Measurements from ENCODE around the gene PDE1A.
"Not testable (repeated sequence)": the region's sequence is repeated elsewhere in the genome, so short reads cannot be mapped to it uniquely, and the experiment has no call there.

The PDE1A gene

GRCh38 chr2:182291296-182291695, 135.5 kb downstream of the PDE1A start:
- DNase-seq (ENCODE audit: extremely low spot score, insufficient read length, low read depth), result no peak
- no peak for FAIRE-seq

- DNase-seq (ENCODE audit: extremely low spot score, insufficient read length, low read depth) (no peak), FAIRE-seq (no peak)
Measured at GRCh38 chr2:182283512-182283911, 143.3 kb downstream of the PDE1A start.

- no peak for FAIRE-seq
Measured at GRCh38 chr2:182281276-182281675, 145.6 kb downstream of the PDE1A start.

GRCh38 chr2:182280118-182280517, 146.7 kb downstream of the PDE1A start:
- DNase-seq (ENCODE audit: extremely low spot score, insufficient read length, low read depth) (no peak), FAIRE-seq (no peak)

More at GRCh38 chr2:182281276-182281675, 145.6 kb downstream of the PDE1A start:
- DNase-seq (ENCODE audit: extremely low spot score, insufficient read length, low read depth), result no peak

GRCh38 chr2:182276662-182277061, 150.2 kb downstream of the PDE1A start:
- not testable (repeated sequence) for FAIRE-seq

GRCh38 chr2:182267971-182268370, 158.9 kb downstream of the PDE1A start:
- no peak for DNase-seq (ENCODE audit: extremely low spot score, insufficient read length, low read depth)
- FAIRE-seq, result no peak

More at GRCh38 chr2:182276662-182277061, 150.2 kb downstream of the PDE1A start:
- DNase-seq (ENCODE audit: extremely low spot score, insufficient read length, low read depth), result not testable (repeated sequence)

GRCh38 chr2:182266909-182267308, 159.9 kb downstream of the PDE1A start:
- DNase-seq (ENCODE audit: extremely low spot score, insufficient read length, low read depth), result no peak
- FAIRE-seq, result no peak

GRCh38 chr2:182265718-182266117, 161.1 kb downstream of the PDE1A start:
- DNase-seq (ENCODE audit: extremely low spot score, insufficient read length, low read depth) (no peak), FAIRE-seq (no peak)

- no peak for FAIRE-seq
Measured at GRCh38 chr2:182261860-182262387, 164.9 kb downstream of the PDE1A start.

GRCh38 chr2:182259629-182260150, 167.1 kb downstream of the PDE1A start:
- FAIRE-seq, result no peak
- DNase-seq (ENCODE audit: extremely low spot score, insufficient read length, low read depth), result no peak

More at GRCh38 chr2:182261860-182262387, 164.9 kb downstream of the PDE1A start:
- DNase-seq (ENCODE audit: extremely low spot score, insufficient read length, low read depth), result no peak

GRCh38 chr2:182252534-182252933, 174.3 kb downstream of the PDE1A start:
- no peak for FAIRE-seq
- DNase-seq (ENCODE audit: extremely low spot score, insufficient read length, low read depth), result no peak

GRCh38 chr2:182248898-182249297, 177.9 kb downstream of the PDE1A start:
- DNase-seq (ENCODE audit: extremely low spot score, insufficient read length, low read depth), result no peak
- FAIRE-seq, result no peak

- FAIRE-seq, result no peak
- DNase-seq (ENCODE audit: extremely low spot score, insufficient read length, low read depth), result no peak
Measured at GRCh38 chr2:182248362-182248761, 178.5 kb downstream of the PDE1A start.

- no peak for DNase-seq (ENCODE audit: extremely low spot score, insufficient read length, low read depth)
- no peak for FAIRE-seq
Measured at GRCh38 chr2:182247831-182248230, 179.0 kb downstream of the PDE1A start.

- FAIRE-seq (no peak), DNase-seq (ENCODE audit: extremely low spot score, insufficient read length, low read depth) (no peak)
Measured at GRCh38 chr2:182245963-182246362, 180.9 kb downstream of the PDE1A start.

- FAIRE-seq, result no peak
- DNase-seq (ENCODE audit: extremely low spot score, insufficient read length, low read depth), result no peak
Measured at GRCh38 chr2:182242609-182243008, 184.2 kb downstream of the PDE1A start.

GRCh38 chr2:182241936-182242335, 184.9 kb downstream of the PDE1A start:
- FAIRE-seq (no peak), DNase-seq (ENCODE audit: extremely low spot score, insufficient read length, low read depth) (no peak)

- peak; percentile 92 for FAIRE-seq
- peak; percentile 37 for DNase-seq (ENCODE audit: extremely low spot score, insufficient read length, low read depth)
Measured at GRCh38 chr2:182240862-182241371, 185.9 kb downstream of the PDE1A start.

- DNase-seq (ENCODE audit: extremely low spot score, insufficient read length, low read depth) (no peak), FAIRE-seq (no peak)
Measured at GRCh38 chr2:182230561-182230960, 196.3 kb downstream of the PDE1A start.

- FAIRE-seq (no peak), DNase-seq (ENCODE audit: extremely low spot score, insufficient read length, low read depth) (no peak)
Measured at GRCh38 chr2:182229297-182229696, 197.5 kb downstream of the PDE1A start.

GRCh38 chr2:182228741-182229140, 198.1 kb downstream of the PDE1A start:
- FAIRE-seq (no peak), DNase-seq (ENCODE audit: extremely low spot score, insufficient read length, low read depth) (no peak)

- FAIRE-seq, result no peak
- DNase-seq (ENCODE audit: extremely low spot score, insufficient read length, low read depth), result no peak
Measured at GRCh38 chr2:182228073-182228473, 198.8 kb downstream of the PDE1A start.
